Amniotic epithelial cell (primary cell): ENCODE measurements around the gene HGS.
"Not testable (repeated sequence)": the region's sequence is repeated elsewhere in the genome, so short reads cannot be mapped to it uniquely, and the experiment has no call there.

ENCODE experiments used
- DNase-seq: peaks from one replicate; pipeline ENCODE4 v3.0.0-alpha.2; 2010; ENCODE audit warnings: low read depth

The HGS gene

DNA sequence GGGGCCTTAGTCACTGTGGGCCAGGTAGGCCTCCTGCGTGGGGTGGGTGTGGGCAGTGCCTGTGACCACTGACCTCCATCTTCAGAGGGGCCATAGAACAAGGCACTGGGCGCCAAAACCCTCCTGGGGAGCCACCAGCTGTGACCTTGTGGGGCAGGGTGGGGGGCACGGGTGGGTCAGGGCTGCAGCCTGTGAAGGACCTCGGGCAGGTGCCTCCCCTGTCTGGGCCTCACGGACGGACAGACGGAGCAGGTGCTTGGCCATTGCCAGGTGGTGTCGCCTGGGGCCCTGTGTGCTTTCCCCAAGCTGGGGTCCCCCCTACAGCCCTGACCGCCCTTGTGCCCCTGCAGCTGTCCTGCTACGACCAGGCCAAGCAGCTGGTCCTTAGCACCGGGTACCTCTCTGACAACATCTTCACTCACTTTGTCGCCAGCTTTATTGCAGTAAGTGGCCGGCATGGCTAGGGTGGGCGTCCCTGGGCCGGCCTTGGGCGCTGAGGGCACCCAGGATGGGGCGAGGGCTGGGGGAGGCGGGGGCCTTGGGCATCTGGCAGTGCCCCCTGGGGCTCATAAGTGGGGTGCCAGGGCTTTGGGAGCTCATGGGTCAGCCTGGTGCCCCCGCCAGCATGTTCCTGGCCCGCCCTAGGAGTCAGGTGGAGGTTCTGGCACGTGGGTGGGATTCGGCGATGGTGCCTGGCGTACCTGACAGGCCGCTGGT, 33.4 kb downstream of the HGS start:
- DNase-seq = no peak

DNA sequence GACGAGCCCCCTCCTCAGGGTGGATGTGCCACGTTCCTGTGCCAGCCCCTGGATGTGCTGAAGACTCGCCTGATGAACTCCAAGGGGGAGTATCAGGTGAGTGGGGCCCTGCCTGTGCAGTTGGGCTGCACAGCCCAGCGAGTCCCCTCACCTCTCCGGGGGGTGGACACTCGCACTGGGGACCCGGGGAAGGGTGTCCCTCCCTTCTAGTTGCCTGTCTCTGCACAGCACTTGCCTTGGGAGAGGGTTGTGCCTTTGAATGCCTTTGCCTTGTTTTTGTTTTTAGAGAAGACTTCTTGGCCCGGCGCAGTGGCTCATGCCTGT, 33.9 kb downstream of the HGS start:
- DNase-seq = no peak

DNA sequence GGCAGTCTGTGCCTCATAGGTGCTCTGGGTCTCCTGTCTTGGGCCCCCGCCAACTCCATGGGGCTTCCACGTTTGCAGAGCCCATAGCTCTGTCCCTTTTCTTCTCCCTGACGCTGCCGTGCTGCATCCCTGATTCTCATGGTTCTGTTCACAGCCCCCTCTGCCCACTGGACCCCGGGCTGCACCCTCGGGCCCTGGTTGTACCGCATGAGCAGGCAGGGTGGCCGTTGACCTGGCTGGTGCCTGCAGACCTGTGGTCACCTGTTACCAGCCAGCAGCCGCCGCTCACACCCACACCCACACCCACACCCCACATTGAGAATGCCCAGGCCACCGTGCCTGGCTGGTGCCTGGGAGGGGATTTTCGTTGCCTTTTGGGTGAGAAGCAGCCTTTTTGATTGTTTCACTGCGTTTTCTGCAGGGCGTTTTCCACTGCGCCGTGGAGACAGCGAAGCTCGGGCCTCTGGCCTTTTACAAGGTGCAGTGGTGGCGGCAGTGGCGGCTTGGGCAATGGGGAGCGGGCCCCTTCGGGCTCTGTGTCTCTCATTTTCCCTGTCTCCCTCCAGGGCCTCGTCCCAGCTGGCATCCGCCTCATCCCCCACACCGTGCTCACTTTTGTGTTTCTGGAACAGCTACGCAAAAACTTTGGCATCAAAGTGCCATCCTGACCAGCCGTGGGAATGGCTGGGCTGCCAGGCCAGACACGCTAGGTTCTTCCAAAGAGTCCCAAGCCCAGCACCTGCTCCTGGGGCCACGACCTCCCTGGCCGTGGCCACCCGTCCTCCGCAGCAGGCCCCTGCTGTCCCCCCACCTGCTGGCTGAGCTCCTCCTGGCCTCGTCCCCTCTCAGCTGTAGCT, 35.8 kb downstream of the HGS start:
- DNase-seq = no peak

DNA sequence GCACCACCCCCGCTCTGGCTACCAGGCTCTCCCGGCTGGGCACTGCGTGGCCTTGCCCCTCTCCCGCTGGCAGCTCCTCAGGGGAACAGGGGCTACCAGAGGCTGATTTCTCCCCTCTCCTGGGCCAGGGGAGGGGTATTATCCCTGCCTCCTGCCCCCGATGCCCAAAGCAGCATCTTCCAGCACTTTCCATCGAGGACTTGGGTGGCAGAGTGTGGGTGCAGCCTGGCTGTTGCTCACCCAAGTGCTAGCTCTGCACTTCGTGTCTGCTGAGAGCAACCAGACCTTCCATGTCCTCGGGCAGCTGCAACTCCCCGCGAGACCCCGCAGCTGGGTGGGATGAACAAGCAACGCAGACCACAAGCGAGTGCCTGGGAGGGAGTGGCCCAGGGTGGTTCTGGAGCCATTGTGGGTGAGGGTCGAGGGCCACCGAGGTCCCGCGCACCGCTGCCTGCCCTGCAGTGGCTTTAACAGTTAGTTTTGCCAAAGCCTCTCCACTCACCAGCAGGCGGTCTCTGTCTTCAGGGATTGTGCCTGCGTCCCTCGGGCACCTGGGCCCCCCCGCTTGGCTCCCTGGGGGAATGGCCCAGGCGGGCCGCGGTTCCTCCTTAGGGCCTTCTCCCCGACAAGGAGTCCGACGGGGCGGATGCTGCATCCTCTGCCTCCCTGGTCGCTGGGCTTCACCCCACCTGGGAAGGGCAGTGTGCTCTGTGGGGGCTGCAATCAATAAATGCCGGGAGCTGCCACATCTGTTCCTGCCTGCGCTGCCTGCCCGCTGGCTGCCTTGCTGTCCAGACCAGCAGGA, 36.7 kb downstream of the HGS start:
- no peak for DNase-seq

DNA sequence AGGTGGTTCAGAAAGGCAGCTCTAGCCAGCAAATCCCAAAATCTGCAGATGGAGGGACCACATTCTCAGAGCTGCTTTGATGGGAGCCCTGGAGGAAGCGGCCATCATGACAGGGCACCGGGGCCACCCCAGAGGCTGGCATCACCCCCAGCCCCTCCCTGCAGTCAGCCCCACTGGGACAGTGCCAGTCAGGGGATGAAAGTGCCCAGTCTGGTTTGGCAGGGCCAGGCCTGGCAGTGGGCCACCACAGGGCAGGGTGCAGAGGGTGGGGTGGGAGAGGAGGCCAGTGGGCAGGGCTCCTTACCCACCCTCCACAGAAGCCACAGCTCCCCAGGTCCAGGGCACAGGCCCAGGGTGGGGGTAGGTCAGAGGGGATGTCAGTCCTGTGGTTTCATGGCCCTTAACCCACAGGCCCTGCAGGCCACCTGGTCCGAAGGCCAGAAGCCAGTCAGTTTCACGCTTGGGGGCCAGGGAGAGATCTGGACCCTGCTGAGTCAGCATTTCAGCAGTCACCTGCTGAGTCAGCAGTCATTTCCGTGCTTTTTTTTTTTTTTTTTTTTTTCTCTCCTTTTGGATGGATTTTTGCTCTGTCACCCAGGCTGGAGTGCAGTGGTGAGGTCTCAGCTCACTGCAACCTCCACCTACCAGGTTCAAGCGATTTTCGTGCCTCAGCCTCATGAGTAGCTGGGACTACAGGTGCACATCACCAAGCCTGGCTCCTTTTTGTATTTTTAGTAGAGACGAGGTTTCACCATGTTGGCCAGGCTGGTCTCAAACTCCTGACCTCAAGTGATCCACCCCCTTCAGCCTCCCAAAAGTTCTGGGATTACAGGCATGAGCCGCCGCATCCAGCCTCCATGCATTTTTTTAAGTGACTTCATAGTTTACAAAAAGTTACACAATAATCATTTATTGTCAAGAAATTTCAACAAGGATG, 38.6 kb downstream of the HGS start:
- peak; percentile 11 for DNase-seq

DNA sequence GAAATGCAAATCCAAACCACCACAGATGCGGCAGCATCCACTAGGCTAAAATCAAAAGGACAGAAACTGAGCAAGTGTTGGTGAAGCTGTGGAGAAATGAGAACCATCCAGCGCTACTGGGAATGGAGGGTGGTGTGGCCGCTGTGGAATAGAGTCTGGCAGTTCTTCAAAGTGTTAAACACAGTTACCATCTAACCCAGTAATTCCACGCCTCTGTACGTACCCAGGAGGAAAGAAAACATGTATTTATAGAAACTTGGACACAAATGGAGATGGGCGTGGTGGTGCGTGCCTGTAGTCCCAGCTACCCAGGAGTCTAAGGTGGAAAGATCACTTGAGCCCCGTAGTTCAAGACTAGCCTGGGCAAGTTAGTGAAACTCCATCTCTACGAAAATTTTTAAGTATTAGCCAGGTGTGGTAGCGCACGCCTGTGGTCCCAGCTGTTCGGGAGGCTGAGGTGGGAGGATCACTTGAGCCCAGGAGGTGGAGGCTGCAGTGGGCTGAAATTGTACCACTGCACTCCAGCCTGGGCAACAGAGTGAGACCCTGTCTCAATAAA, 39.9 kb downstream of the HGS start:
- DNase-seq = no peak

DNA sequence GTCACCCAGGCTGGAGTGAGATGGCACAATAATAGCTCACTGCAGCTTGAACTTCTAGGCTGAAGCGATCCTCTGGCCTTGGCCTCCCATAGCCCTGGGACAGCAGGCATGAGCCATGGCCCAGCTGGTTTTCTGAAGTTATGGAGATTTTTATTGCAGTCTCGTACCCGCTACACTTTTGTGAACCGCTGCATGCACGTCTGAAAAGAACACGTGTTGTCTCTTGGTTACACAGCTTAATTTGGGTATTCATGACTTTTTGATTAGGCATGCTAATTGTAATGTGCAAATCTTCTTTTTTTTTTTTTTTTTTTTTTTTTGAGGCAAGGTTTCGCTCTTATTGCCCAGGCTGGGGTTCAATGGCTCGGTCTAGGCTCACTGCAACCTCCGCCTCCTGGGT, 41.6 kb downstream of the HGS start:
- no peak for DNase-seq

DNA sequence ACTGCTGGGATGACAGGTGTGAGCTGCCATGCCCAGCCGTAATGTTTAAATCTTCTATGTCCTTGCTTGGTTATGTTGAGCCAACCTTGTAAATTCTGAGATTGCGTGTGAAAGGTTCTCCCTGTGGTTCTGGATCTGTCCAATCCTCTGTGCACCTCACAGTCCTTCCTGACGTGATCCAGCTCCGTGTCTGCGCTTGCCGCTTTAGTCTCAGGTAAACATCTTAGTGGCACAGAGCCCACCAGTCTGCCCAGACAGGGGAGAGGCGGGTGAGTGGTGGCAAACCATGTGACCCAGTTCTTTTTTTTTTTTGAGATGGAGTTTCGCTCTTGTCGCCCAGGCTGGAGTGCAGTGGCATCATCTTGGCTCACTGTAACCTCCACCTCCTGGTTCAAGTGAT, 42.2 kb downstream of the HGS start:
- no peak for DNase-seq

DNA sequence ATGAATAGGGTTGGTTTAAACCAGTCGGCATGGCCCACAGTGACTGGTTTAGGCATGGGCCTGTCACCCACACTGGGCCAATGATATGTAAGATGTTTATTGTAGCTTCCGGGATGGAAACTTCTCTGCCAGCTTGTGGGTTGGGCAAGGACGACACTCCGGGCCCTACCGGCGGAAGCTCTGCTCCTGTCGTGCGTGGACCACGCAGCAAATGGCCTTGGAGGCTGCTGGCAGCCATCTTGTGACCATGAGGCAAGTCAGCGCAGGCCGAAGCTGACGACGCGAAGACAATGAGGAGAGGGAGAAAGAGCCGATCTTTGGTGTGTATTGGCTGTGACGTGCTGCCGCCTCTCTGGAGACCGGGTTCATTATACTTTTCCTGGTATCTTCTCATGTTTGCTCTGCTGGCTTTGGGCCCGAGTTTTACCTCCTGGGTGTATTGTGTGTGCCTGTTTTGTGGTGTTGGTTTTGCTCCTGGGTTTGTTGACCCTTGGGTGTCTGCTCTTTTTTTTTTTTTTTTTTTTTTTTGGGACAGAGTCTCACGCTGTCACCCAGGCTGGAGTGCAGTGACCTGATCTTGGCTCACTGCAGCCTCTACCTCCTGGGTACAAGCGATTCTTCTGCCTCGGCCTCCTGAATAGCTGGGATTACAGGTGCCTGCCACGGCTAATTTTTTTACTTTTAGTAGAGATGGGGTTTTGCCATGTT, 43.7 kb downstream of the HGS start:
- DNase-seq = no peak

DNA sequence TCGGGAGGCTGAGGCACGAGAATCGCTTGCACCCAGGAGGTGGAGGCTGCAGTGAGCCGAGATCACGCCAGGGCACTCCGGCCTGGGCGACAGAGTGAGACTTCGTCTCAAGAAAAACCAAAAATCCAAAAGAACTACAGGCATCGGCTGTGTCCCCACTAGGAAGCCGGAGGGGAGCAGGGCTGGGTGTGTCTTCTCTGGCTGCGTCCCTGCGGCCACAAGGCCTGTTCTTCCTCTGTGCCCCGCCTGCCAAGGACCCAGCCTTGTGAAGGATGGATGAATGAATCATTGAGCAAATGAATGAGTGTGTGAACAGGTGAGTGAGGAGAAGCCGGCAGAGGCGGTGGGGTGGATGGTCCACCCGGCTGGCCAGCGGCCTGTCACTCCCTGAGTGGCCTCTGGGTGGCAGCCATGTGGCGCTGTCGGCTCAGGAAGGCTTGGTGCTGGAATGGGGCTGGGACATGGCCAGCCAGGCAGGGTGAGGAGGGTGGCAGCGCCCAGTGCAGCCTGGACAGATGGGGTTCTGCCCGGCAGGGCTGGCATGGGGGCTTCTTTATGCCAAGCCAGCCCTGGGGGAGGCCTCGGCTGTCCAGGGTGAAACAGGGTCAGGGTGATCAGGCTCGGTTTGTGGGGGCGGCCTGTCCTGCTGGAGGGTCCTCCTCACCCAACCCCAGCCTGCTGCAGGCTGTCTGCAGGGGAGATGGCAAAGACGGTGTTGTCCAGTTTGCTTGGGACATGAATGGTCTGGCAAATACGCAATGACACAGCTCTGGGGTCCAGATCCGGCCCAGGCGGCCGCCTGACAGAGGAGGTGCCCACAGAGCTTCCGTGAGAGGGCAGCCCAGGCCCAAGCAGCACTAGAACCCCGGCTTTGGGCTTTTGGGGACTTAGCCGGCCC, 49.9 kb downstream of the HGS start:
- DNase-seq = peak; percentile 44

DNA sequence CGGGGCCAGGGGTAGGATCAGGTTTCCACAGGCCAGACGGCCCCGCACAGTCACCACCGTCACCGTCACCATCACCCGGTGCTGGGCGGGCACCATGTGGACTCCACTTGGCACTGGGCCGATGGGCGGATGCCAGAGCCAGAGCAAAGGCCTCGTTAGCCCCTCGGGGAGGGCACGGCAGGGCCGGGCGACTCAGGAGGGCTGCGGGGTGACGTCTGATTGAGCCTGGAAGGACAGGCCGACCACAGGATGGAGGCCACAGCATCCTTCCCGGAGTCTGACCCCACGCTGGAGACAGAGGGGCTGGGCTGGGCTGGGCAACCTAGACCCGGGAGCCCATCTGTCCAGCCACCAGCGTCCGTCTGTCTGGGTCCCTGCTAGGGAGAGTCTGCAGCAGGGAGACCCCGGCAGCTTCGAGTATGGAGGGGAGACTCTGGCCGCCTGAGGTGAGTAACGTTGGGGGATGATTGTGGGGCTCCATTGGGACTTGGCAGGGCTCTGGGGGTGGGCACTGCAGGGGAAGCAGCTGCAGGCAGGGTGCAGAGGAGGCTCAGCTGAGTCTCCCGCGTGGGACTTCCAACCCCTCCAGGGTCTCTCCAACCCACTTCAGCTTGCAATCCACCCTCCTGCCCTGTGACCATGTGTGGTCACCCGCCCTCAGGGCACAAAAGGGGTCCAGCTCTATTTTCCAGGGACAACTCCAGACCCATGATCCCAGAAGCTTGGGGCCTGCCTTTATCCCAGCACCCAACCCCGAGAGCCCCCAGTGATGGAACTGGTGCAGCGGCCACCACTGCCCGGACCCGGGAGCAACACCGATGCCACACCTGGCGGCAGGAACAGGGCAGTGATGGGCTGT, 50.8 kb downstream of the HGS start:
- no peak for DNase-seq

DNA sequence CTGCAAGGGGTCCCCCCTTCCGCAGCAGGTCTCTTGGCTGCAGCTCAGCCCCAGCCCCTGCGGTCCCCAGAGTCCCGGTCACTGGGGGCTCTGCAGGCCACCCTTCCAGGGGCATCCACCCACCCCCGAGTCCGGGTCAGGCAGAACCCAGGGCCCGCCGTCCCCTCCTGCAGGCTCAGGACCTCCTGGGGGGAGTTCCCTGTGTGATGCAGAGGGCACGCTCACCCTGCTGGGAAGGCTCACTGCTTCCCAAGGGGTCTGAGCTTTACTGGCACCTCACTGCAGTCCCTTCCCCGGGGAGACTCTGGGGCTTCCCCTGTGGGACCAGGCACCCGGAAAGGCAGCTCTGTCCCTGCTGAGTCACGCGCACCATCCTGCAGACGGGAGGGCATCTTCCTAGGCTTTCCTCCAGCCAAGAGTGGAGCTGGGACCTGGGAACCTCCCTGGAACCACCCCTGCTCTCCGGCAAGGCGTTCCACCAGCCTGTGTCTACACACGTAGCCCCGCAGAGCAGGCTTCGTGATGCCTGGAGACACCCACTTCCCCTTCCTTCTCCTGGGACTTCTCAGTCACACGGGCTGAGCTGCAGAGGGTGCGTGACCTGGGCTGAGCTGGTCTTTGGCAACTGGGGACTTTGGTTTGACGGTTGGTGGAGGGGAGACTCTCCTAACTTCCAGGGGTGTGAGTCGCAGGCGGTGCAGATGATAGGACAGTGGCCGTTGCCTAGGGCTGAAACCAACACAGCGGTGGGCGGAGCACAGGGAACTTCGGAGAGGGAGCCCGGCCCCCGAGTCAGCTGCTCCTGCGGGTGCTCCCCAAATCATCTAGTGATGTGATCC, 51.7 kb downstream of the HGS start:
- no peak for DNase-seq

DNA sequence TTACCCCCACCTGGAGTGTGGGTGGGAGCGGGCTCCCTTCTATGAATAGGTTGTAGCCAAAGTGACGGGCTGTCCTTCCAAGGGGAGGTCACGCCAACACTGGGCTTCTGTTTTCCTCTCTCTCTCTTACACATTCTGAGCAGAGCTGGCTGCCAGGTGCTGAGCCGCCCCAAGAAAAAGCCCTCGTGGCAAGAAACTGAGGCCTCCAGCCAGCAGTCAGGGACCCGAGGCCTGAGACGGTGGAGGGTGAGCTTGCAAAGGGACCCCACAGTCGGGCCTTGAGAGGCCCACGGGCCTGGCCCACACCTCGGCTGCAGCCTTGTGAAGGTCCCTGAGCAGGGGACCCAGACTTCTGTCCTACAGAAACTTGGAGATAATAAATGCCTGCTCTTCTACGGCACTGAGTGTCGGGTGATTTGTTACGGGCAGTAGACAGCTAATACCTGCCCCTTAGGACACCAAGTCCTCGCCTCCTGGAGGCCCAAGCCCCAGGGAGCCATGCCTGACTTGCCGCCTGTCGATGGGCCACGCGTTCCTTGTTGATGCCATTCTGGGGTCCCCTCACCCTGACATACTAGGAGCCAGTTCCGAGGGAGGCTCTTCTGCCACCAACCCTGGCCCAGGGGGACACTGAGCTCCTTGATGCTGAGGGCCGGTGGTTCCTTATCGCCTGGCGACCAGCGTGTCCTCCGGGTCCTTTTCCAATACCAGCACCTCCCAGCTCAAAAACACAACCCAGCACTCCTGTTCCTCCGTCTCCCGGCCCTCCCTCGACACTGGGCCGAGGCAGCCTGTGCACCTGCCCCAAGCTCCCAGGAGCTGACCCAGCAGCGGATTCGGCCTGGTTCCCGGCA, 54.4 kb downstream of the HGS start:
- DNase-seq = no peak

DNA sequence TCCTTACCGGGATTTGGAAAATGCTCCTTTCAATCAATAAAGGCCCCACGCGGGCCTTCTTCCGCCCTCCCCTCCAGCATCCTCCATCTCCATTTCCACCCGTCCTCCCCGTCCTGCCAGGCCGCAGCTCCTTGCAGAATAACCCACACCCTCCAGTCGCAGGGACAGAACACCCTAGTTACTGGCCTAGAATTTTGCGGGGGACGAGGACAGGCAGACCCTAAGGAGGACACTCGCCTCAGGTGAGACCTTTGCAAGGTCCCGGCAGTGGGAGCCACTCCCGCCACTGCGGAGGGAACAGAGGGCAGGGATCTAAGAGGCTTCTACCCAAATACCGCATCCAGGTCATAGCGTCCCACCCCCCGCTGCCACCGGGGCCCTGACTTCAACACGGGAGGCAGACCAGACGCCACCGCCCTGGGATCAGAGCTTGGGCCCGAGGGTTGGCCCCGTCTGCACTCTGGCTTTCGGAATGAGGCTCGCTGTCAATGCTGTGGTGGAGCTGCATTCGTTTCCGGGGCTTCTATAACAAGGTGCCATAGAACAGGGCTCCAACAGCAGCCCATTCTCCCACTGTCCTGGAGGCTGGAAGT, 55.1 kb downstream of the HGS start:
- no peak for DNase-seq

DNA sequence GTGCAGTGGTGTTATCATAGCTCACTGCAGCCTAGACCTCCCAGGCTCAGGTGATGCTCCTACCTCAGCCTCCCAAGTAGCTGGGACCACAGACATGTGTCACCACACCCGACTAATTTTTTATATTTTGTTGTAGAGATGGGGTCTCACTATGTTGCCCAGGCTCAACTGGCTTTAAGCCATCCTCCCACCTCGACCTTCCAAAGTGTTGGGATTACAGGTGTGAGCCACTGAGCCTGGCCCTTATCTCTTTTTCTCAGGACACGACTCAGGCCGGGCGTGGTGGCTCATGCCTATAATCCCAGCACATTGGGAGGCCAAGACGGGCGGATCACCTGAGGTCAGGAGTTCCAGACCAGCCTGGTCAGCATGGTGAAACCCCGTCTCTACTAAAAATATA, 55.8 kb downstream of the HGS start:
- DNase-seq = not testable (repeated sequence)

DNA sequence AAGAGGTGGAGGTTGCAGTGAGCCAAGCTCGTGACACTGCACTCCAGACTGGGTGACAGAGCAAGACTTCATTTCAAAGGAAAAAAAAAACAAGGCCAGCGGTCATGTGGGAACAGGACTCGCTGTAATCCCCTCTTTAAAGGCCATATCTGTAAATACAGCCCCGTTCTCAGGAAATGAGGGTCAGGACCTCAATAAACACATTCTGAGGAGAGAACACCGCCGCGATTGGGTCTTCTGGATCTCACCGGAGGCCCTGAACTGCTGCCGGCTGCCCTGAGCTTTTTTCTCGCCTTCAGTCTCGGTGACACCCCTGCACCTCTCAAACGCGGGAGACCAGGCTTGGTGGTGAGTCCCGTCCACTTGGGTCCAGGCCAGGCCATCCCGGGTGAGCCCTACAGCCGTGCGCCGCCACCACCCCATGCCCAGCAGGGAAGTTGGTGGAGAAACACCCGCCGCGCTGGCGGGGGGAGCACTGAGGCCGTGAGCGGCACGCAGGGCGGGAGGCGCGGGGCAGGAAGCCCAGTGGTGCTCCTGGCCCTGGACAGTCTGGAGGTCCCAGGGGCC, 56.7 kb downstream of the HGS start:
- DNase-seq = no peak
